T-cell (primary cell): ENCODE data around the gene RERE. TPM values are rescaled to one million over a fixed set of nuclear protein-coding genes. Genes with fewer than 3 reads are reported as not detected.

Experiments used
- ATAC-seq, 4 experiments: fragments of 200-7000 bp in 3 of 4; fragments of 150-1000 bp in 1 of 4; cut with Tn5 transposase; replicated peaks in 1 of 4; 1 replicate in 3 of 4; 2 replicates in 1 of 4; pipeline ENCODE4 v1.10.0; 2021; ENCODE audit warnings: moderate library complexity in 3 of 4, mild to moderate bottlenecking in 2 of 4, moderate number of reproducible peaks in 1 of 4
- CTCF ChIA-PET, 2 donors: fragments of 300-600 bp; sonication (Branson Sonifier 250); formaldehyde crosslinking; loops; one replicate each; lab custom pipeline; 2022; ENCODE audit warnings: antibody characterized with exemption in 2 of 2; lab: Charles Lee
- POLR2A ChIA-PET, 2 donors: fragments of 300-600 bp; sonication (Branson Sonifier 250); formaldehyde crosslinking; loops; one replicate each; lab custom pipeline; 2022; ENCODE audit warnings: antibody characterized with exemption in 2 of 2; lab: Charles Lee
- DNase-seq, 35 experiments: peaks; one replicate each; pipeline versions ENCODE4 v3.0.0 to v3.0.0-alpha.2; 2013 to 2023
- H3K27ac ChIP-seq: one replicate; pipeline ENCODE4 v1.5.1; 2013; ENCODE audit warnings: low read length
- H3K27me3 ChIP-seq, 2 experiments: replicated peaks in 1 of 2; 1 replicate in 1 of 2; 2 replicates in 1 of 2; pipeline versions ENCODE4 v1.6.1 to v1.7.0; 2013; ENCODE audit warnings: low read length in 1 of 2, mixed read lengths in 1 of 2; ENCODE audit not compliant: control insufficient read depth in 2 of 2, insufficient read depth in 2 of 2; ENCODE audit errors: extremely low read depth in 1 of 2
- H3K36me3 ChIP-seq, 2 donors: 1 replicate in 1 of 2; 2 replicates in 1 of 2; pipeline versions ENCODE4 v1.6.1 to v1.7.0; 2013; ENCODE audit warnings: low read length in 1 of 2; ENCODE audit not compliant: control insufficient read depth in 2 of 2, insufficient read depth in 1 of 2; ENCODE audit errors: extremely low read depth in 1 of 2
- H3K4me1 ChIP-seq, 2 experiments: 1 replicate in 1 of 2; 2 replicates in 1 of 2; pipeline versions ENCODE4 v1.6.1 to v1.7.0; 2013; ENCODE audit warnings: low read length in 2 of 2, mixed read lengths in 1 of 2; ENCODE audit not compliant: insufficient read depth in 2 of 2, control insufficient read depth in 1 of 2; ENCODE audit errors: extremely low read depth in 1 of 2
- H3K4me3 ChIP-seq, 2 donors: 1 replicate in 1 of 2; 2 replicates in 1 of 2; pipeline versions ENCODE4 v1.5.1 to v1.7.0; 2013; ENCODE audit warnings: mild to moderate bottlenecking in 2 of 2, low read length in 1 of 2, moderate library complexity in 1 of 2; ENCODE audit not compliant: control insufficient read depth in 1 of 2; ENCODE audit errors: extremely low read depth in 1 of 2
- H3K9me3 ChIP-seq: 2 replicates; pipeline ENCODE4 v1.7.0; 2013
- H3K27ac Mint-ChIP-seq, 2 donors: one replicate each; pipeline ENCODE4 v1.8.0; 2020 to 2021; ENCODE audit warnings: mild to moderate bottlenecking in 2 of 2, mixed read lengths in 2 of 2
- H3K27me3 Mint-ChIP-seq, 2 donors: one replicate each; pipeline ENCODE4 v1.8.0; 2021 to 2022; ENCODE audit warnings: mixed read lengths in 2 of 2
- H3K36me3 Mint-ChIP-seq: one replicate; pipeline ENCODE4 v1.8.0; 2021; ENCODE audit warnings: mixed read lengths
- H3K4me1 Mint-ChIP-seq, 3 donors: one replicate each; pipeline ENCODE4 v1.8.0; 2020 to 2022; ENCODE audit warnings: mixed read lengths in 3 of 3, mild to moderate bottlenecking in 1 of 3
- H3K4me3 Mint-ChIP-seq, 3 donors: one replicate each; pipeline ENCODE4 v1.8.0; 2020 to 2022; ENCODE audit warnings: mild to moderate bottlenecking in 3 of 3, mixed read lengths in 3 of 3, moderate library complexity in 3 of 3
- H3K9me3 Mint-ChIP-seq, 3 donors: one replicate each; pipeline ENCODE4 v1.8.0; 2020 to 2022; ENCODE audit warnings: mixed read lengths in 3 of 3
- WGBS: methylation state at CpG from one replicate; pipeline ENCODE4 v1.1.5; 2013; ENCODE audit warnings: missing lambda C conversion rate; ENCODE audit not compliant: insufficient coverage; 5-methylcytosine and 5-hydroxymethylcytosine counted together
- total RNA-seq, 35 experiments: library from RNA in 6 of 35; stranded (reverse) in 6 of 35; fragments of 120-200 nt in 1 of 35; gene quantifications; one replicate each; pipeline versions ENCODE4 v1.2.1 to v1.2.4 and lab custom pipeline; 2013 to 2026

Gene RERE
- total RNA-seq, 5 donors from 2014 or later (not counting 1 experiment from before 2014, with no cell fraction given), result 85.1 to 116 (median 103) TPM

DNA sequence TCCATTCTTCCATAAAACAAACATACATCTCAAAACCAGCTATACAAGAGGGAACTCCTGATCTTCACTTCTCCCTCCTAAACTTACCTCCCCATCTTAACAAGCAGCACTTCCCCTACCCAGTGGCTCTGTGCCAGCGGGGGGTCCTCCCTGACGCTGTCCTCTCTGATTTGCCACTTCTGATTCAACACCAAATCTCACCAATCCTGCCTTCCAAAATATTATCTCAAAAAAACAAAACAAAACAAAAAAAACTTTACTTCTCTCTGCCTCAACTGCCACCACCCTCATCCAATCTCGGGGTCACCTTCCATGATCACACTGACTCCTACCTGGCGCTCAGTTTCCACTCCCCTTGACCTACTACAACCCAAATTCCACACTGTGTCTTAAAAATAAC, 426.7 kb downstream of the RERE start:
- Histone ChIP-seq H3K27ac (no peak overlapping the region), H3K4me1 (peaks cover 14 to 34% of the 10 kb centered on the region in 2 experiments), H3K9me3 (no peaks in the 10 kb centered on the region), H3K4me3 (no peak overlapping the region), H3K27me3 (no peaks in the 10 kb centered on the region), H3K36me3 (peaks cover 4 to 24% of the 10 kb centered on the region in 2 donors)
- Mint-ChIP-seq H3K4me1 (peaks cover 82 to 84% (median 82%) of the 10 kb centered on the region in 3 donors), H3K36me3 (peaks cover 35% of the 10 kb centered on the region), H3K9me3 (no peaks in the 10 kb centered on the region), H3K27ac (peak overlapping the region; percentile 2 to 45), H3K27me3 (no peaks in the 10 kb centered on the region), H3K4me3 (peak overlapping the region in 1 of 3 donors; percentile 18)
- CTCF ChIA-PET, result interaction anchor here in 1 of 2 donors (1.0 kb wide), 1 partner anchor 17 kb away, joined by 3 read pairs; no protein-coding TSS in a partner anchor
- POLR2A ChIA-PET, result no interaction called here
- no peak for DNase-seq
- ATAC-seq, result no peak
- 90% methylated on average over 4 of the region's 4 CpGs for WGBS

DNA sequence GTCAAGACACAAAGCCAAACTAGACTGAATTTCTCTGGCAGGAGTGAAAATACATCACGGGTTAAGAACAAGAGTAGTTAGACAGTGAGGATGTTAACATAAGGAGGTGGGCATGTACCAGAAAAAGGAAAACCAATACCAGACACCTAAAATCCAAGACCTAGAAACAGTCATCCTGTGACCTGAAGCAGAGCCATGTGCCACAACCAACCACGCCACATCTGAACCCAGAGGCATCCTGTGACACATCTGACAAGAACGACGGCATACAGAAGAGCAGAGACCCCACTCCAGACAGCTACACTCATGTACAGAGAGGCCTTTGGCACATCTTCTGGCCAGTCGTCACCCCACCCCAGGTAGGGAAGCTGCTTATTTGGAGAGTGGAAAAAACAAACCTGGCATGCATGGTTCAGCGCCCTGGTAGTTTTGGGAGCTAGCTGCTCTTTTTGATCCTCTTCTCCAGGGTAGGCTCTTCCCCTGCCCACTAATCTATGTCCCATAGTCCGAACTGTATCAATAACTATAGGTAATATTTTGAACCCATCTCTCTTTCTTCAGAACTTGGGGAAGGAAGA, 427.4 kb downstream of the RERE start:
- Mint-ChIP-seq H3K4me3 (peak overlapping the region in 1 of 3 donors; percentile 18), H3K9me3 (no peaks in the 10 kb centered on the region), H3K4me1 (peaks cover 81 to 84% (median 82%) of the 10 kb centered on the region in 3 donors), H3K27ac (peak overlapping the region; percentile 34 to 49), H3K27me3 (no peaks in the 10 kb centered on the region), H3K36me3 (peaks cover 35% of the 10 kb centered on the region)
- ChIA-PET CTCF (interaction anchor here in 1 of 2 donors (0.5 kb wide), 1 partner anchor 20 kb away, joined by 3 read pairs; no protein-coding TSS in a partner anchor), POLR2A (no interaction called here)
- Histone ChIP-seq H3K4me3 (no peak overlapping the region), H3K27ac (peak overlapping the region; percentile 4), H3K36me3 (peaks cover 4 to 29% of the 10 kb centered on the region in 2 donors), H3K4me1 (peaks cover 15 to 33% of the 10 kb centered on the region in 2 experiments), H3K9me3 (no peaks in the 10 kb centered on the region), H3K27me3 (no peaks in the 10 kb centered on the region)
- 75% methylated on average over 1 of the region's 7 CpGs for WGBS
- DNase-seq (no peak), ATAC-seq (peak in 2 of 4 experiments; percentile 35 to 57)

GRCh38 chr1:8388732-8389562, 428.5 kb downstream of the RERE start:
- Histone ChIP-seq H3K36me3 (peaks cover 4 to 31% of the 10 kb centered on the region in 2 donors), H3K9me3 (no peaks in the 10 kb centered on the region), H3K27ac (no peak overlapping the region), H3K4me3 (no peak overlapping the region), H3K27me3 (no peaks in the 10 kb centered on the region), H3K4me1 (peaks cover 17 to 38% of the 10 kb centered on the region in 2 experiments)
- peak overlapping the region; percentile 2 to 23 for H3K27ac Mint-ChIP-seq
- no peaks in the 10 kb centered on the region for H3K9me3 Mint-ChIP-seq
- peaks cover 31% of the 10 kb centered on the region for H3K36me3 Mint-ChIP-seq
- ATAC-seq, result no peak
- H3K4me1 Mint-ChIP-seq, result peaks cover 82 to 87% (median 85%) of the 10 kb centered on the region in 3 donors
- POLR2A ChIA-PET, result no interaction called here
- CTCF ChIA-PET, result interaction anchor here in 1 of 2 donors (0.7 kb wide), 1 partner anchor 84 kb away, joined by 6 read pairs; no protein-coding TSS in a partner anchor
- H3K4me3 Mint-ChIP-seq, result no peak overlapping the region
- no peaks in the 10 kb centered on the region for H3K27me3 Mint-ChIP-seq
- 100% methylated on average over 7 of the region's 12 CpGs for WGBS
- no peak for DNase-seq

GRCh38 chr1:8386247-8386646, 431.2 kb downstream of the RERE start:
- Mint-ChIP-seq H3K4me3 (no peak overlapping the region), H3K9me3 (no peaks in the 10 kb centered on the region), H3K36me3 (peaks cover 28% of the 10 kb centered on the region), H3K27me3 (no peaks in the 10 kb centered on the region), H3K27ac (peak overlapping the region in 1 of 2 donors; percentile 11), H3K4me1 (peaks cover 88 to 89% (median 88%) of the 10 kb centered on the region in 3 donors)
- Histone ChIP-seq H3K27me3 (no peaks in the 10 kb centered on the region), H3K27ac (no peak overlapping the region), H3K4me3 (no peak overlapping the region), H3K4me1 (peaks cover 33 to 48% of the 10 kb centered on the region in 2 experiments), H3K36me3 (peaks cover 4 to 20% of the 10 kb centered on the region in 2 donors), H3K9me3 (no peaks in the 10 kb centered on the region)
- ChIA-PET CTCF (interaction anchor here (0.6 to 1.4 kb wide), 4 partner anchors 41 to 244 kb away, joined by 3 to 4 read pairs (median 4); no protein-coding TSS in a partner anchor), POLR2A (interaction anchor here in 1 of 2 donors (0.6 kb wide), 1 partner anchor 19 kb away, joined by 3 read pairs; no protein-coding TSS in a partner anchor)
- ATAC-seq (no peak), DNase-seq (no peak)

- Mint-ChIP-seq H3K27me3 (no peaks in the 10 kb centered on the region), H3K9me3 (no peaks in the 10 kb centered on the region), H3K4me3 (peak overlapping the region in 1 of 3 donors; percentile 84), H3K4me1 (peaks cover 83 to 89% (median 88%) of the 10 kb centered on the region in 3 donors), H3K36me3 (peaks cover 24% of the 10 kb centered on the region), H3K27ac (peak overlapping the region; percentile 44 to 59)
- CTCF ChIA-PET, result interaction anchor here in 1 of 2 donors (0.6 kb wide), 1 partner anchor 12 kb away, joined by 3 read pairs; no protein-coding TSS in a partner anchor
- no peaks in the 10 kb centered on the region for H3K9me3 ChIP-seq
- H3K36me3 ChIP-seq, result peaks cover 7 to 23% of the 10 kb centered on the region in 2 donors
- no peak for ATAC-seq
- no peaks in the 10 kb centered on the region for H3K27me3 ChIP-seq
- 83% methylated on average over 2 of the region's 2 CpGs for WGBS
- H3K27ac ChIP-seq, result peak overlapping the region; percentile 26
- POLR2A ChIA-PET, result no interaction called here
- no peak overlapping the region for H3K4me3 ChIP-seq
- no peak for DNase-seq
- H3K4me1 ChIP-seq, result peaks cover 34 to 55% of the 10 kb centered on the region in 2 experiments
Measured at GRCh38 chr1:8384577-8384976, 432.9 kb downstream of the RERE start.

- Histone ChIP-seq H3K36me3 (peaks cover 4 to 19% of the 10 kb centered on the region in 2 donors), H3K4me3 (no peak overlapping the region), H3K4me1 (peaks cover 38 to 57% of the 10 kb centered on the region in 2 experiments), H3K27ac (peak overlapping the region; percentile 26), H3K27me3 (no peaks in the 10 kb centered on the region), H3K9me3 (no peaks in the 10 kb centered on the region)
- ATAC-seq (no peak), DNase-seq (no peak)
- Mint-ChIP-seq H3K27me3 (no peaks in the 10 kb centered on the region), H3K9me3 (no peaks in the 10 kb centered on the region), H3K36me3 (peaks cover 20% of the 10 kb centered on the region), H3K4me1 (peaks cover 83 to 89% (median 88%) of the 10 kb centered on the region in 3 donors), H3K27ac (peak overlapping the region; percentile 44 to 59), H3K4me3 (peak overlapping the region in 1 of 3 donors; percentile 84)
- ChIA-PET POLR2A (no interaction called here), CTCF (interaction anchor here in 1 of 2 donors (0.6 kb wide), 1 partner anchor 13 kb away, joined by 3 read pairs; no protein-coding TSS in a partner anchor)
- 93% methylated on average over 5 of the region's 6 CpGs for WGBS
Measured at GRCh38 chr1:8384088-8384487, 433.4 kb downstream of the RERE start.
